ENCODE measurements around the gene THOP1. TPM values are rescaled to one million over a fixed set of nuclear protein-coding genes. Genes with fewer than 3 reads are reported as not detected.

The THOP1 gene
- total RNA-seq, 1 experiment from 2014 or later: 207 TPM

- peak; percentile 9 for DNase-seq (ENCODE audit: low read depth)
Observed at GRCh38 chr19:2853015-2853606, 67.8 kb downstream of the THOP1 start.

GRCh38 chr19:2854849-2855248 is 69.5 kb downstream of the THOP1 start:
- no peak for DNase-seq (ENCODE audit: low read depth)

DNA sequence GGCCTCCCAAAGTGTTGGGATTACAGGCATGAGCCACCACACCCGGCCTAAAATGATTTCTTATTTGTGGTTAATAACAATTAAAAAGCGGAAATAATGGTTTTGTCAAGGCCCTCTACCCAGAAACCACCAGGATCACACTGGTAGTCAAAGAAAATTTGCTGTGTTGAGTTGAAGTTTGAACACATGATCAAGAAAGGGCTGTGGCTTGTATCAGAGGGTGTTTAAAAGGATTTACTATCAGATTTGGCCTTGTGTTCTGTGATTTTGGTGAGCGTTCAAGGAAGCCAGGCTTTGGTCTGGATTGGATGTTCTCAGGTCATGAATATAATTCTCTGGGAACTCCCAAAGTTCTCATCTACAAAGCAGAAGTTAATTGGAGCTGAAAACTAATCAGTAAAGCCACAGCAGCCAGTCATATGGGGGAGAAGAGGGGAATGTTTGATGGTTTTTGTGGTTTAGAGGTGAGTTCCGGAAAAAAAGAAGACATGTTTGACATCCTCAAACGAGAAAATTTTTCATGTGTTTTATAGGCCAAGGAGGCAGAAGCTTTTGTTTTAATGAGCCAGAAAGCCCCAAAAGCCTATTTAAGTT is 71.3 kb downstream of the THOP1 start:
- DNase-seq (ENCODE audit: low read depth): no peak

DNA sequence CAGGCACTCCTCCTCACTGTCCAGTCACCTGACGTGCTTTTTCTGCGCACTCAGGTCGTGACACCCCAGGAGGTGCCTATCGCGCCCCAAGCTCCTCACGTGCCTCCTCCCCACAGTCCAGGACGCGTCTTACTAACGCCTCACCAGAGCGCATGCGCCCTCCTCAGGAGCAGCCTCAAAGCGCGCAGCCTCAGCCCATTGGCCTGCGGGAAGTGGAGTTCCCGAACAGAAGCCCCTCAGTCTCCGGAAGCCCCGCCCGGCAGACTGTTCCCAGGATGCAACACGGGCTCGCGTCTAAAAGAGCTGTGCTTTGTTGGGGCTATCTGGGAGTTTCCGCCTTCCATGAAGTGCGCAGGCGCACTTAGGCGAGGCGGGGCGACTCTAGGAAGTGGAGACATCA is 73.6 kb downstream of the THOP1 start:
- no peak for DNase-seq (ENCODE audit: low read depth)

GRCh38 chr19:2863816-2864215 is 78.5 kb downstream of the THOP1 start:
- DNase-seq (ENCODE audit: low read depth): no peak

Other genes starting within 250 kb of the THOP1 start
- gene GNG7, start 82.8 kb upstream of the THOP1 start, total RNA-seq (2014; rRNA removed): not detected in 2 replicates
- 2.5 and 3.1 TPM in 2 replicates for gene DIRAS1, start 64.1 kb upstream of the THOP1 start, total RNA-seq (2014; rRNA removed)
- gene SLC39A3, start 45.5 kb upstream of the THOP1 start, total RNA-seq (2014; rRNA removed): 47.7 and 51.0 TPM in 2 replicates
- 91.8 and 92.7 TPM in 2 replicates for gene SGTA, start 2.2 kb upstream of the THOP1 start, total RNA-seq (2014; rRNA removed)
- 1.9 and 2.5 TPM in 2 replicates for gene ZNF554, start 34.4 kb downstream of the THOP1 start, total RNA-seq (2014; rRNA removed)
- gene ZNF555, start 56.0 kb downstream of the THOP1 start, total RNA-seq (2014; rRNA removed): 6.7 and 7.7 TPM in 2 replicates
- 7.4 and 8.3 TPM in 2 replicates for gene ZNF556, start 81.8 kb downstream of the THOP1 start, total RNA-seq (2014; rRNA removed)
- 3.9 and 4.7 TPM in 2 replicates for gene ZNF57, start 115.4 kb downstream of the THOP1 start, total RNA-seq (2014; rRNA removed)
- gene ZNF77, start 159.5 kb downstream of the THOP1 start, total RNA-seq (2014; rRNA removed): 2.9 and 3.3 TPM in 2 replicates
- gene TLE6, start 192.1 kb downstream of the THOP1 start, total RNA-seq (2014; rRNA removed): 0.40 TPM in 1 of 2 replicates, not detected in the other
- 0.69 and 2.4 TPM in 2 replicates for gene TLE2, start 243.8 kb downstream of the THOP1 start, total RNA-seq (2014; rRNA removed)

Measured in LHCN-M2 (cell line).